GM10266 (cell line): ENCODE data around the gene FMNL2.

Source experiments
- DNase-seq: peaks from one replicate; pipeline ENCODE4 v3.0.0; 2012; ENCODE audit errors: extremely low spot score
- CTCF ChIP-seq: IDR thresholded peaks from 2 replicates; pipeline ENCODE4 v1.5.1; 2012; ENCODE audit warnings: mild to moderate bottlenecking, low read depth; ENCODE audit not compliant: control insufficient read depth, insufficient read depth; ENCODE audit errors: missing control alignments

The FMNL2 gene

GRCh38 chr2:152493945-152494528 lies 159.1 kb downstream of the FMNL2 start:
- DNase-seq = no peak
- no peak for TF ChIP-seq CTCF

- no peak for DNase-seq
- TF ChIP-seq CTCF = no peak
Observed at GRCh38 chr2:152496371-152496770, 161.4 kb downstream of the FMNL2 start.

GRCh38 chr2:152497481-152498052 lies 162.6 kb downstream of the FMNL2 start:
- DNase-seq = peak; percentile 28
- no peak for TF ChIP-seq CTCF

- no peak for TF ChIP-seq CTCF
Observed at GRCh38 chr2:152499331-152499816, 164.4 kb downstream of the FMNL2 start.

GRCh38 chr2:152499896-152500735 lies 165.1 kb downstream of the FMNL2 start:
- peak; percentile 13 for DNase-seq
- no peak for TF ChIP-seq CTCF

More at GRCh38 chr2:152499331-152499816, 164.4 kb downstream of the FMNL2 start:
- no peak for DNase-seq

- no peak for DNase-seq
- TF ChIP-seq CTCF = no peak
Observed at GRCh38 chr2:152500772-152501171, 165.8 kb downstream of the FMNL2 start.

- no peak for DNase-seq
- no peak for TF ChIP-seq CTCF
Observed at GRCh38 chr2:152501666-152502065, 166.7 kb downstream of the FMNL2 start.
